GM18867 (cell line): ENCODE measurements around the gene LINGO1.

ENCODE experiments used
- ATAC-seq: cut with Tn5 transposase; IDR thresholded peaks from one replicate; pipeline ENCODE4 v1.9.1; 2021; ENCODE audit warnings: mild to moderate bottlenecking, moderate library complexity; ENCODE audit not compliant: unreplicated experiment

The LINGO1 gene

GRCh38 chr15:77632534-77633133, at the start of gene LINGO1:
TSS of gene LINGO1 (minus strand) at chr15:77632912. CDS start at chr15:77632315, 597 bp downstream.
- ATAC-seq: no peak

- ATAC-seq: no peak
Observed at GRCh38 chr15:77681362-77681761, 48.6 kb upstream of the LINGO1 start.

GRCh38 chr15:77676569-77677375, 44.1 kb upstream of the LINGO1 start:
- ATAC-seq: no peak

GRCh38 chr15:77675806-77676415, 43.2 kb upstream of the LINGO1 start:
- no peak for ATAC-seq

GRCh38 chr15:77674327-77674726, 41.6 kb upstream of the LINGO1 start:
- ATAC-seq: no peak

- ATAC-seq: no peak
Observed at GRCh38 chr15:77673866-77674265, 41.2 kb upstream of the LINGO1 start.

- ATAC-seq: no peak
Observed at GRCh38 chr15:77672135-77672534, 39.4 kb upstream of the LINGO1 start.

GRCh38 chr15:77671362-77672056, 38.8 kb upstream of the LINGO1 start:
- no peak for ATAC-seq

- ATAC-seq: no peak
Observed at GRCh38 chr15:77670558-77671361, 38.0 kb upstream of the LINGO1 start.

- ATAC-seq: no peak
Observed at GRCh38 chr15:77669896-77670295, 37.2 kb upstream of the LINGO1 start.

- no peak for ATAC-seq
Observed at GRCh38 chr15:77667338-77668234, 34.9 kb upstream of the LINGO1 start.

GRCh38 chr15:77666296-77666660, 33.6 kb upstream of the LINGO1 start:
- no peak for ATAC-seq

- ATAC-seq: no peak
Observed at GRCh38 chr15:77665530-77666295, 33.0 kb upstream of the LINGO1 start.

- ATAC-seq: no peak
Observed at GRCh38 chr15:77664428-77664827, 31.7 kb upstream of the LINGO1 start.

GRCh38 chr15:77663256-77663655, 30.5 kb upstream of the LINGO1 start:
- no peak for ATAC-seq

GRCh38 chr15:77659350-77660321, 26.9 kb upstream of the LINGO1 start:
- ATAC-seq: no peak

GRCh38 chr15:77658304-77658703, 25.6 kb upstream of the LINGO1 start:
- no peak for ATAC-seq
